ENCODE results near the gene KLK3. TPM values are rescaled to one million over a fixed set of nuclear protein-coding genes. Genes with fewer than 3 reads are reported as not detected.

The KLK3 gene
- total and polyA plus RNA-seq, 2 of the 4 experiments (the other 2 are of a cell fraction) = not detected

GRCh38 chr19:50875795-50876422 is 21.2 kb downstream of the KLK3 start:
- H3K14ac ChIP-seq (replicated peaks; ENCODE audit: low read depth, low read length) = no peak overlapping the region
- no peak overlapping the region for H3K4ac ChIP-seq (ENCODE audit: low read depth, low read length)
- no peak overlapping the region for H2AK9ac ChIP-seq (replicated peaks; ENCODE audit: low read depth, low read length, poor library complexity)
- no peak overlapping the region for H4K5ac ChIP-seq (ENCODE audit: low read depth, low read length)
- 22% methylated on average over 6 of the region's 9 CpGs; no CpG with 5 or more reads in 1 of the 2 experiments for WGBS, 2 experiments (ENCODE audit: extremely low coverage in 2 of 2, insufficient read length in 1 of 2)
- H2BK5ac ChIP-seq (ENCODE audit: low read depth, low read length, poor library complexity, severe bottlenecking) = no peak overlapping the region
- no peak overlapping the region for H4K91ac ChIP-seq (ENCODE audit: insufficient read depth, low read depth, low read length)
- dilution Hi-C loops (cut with HindIII; ENCODE audit: low sequenced_read_pairs, unreplicated experiment) = no loop called here
- H3K23ac ChIP-seq (ENCODE audit: low read depth, low read length) = no peak overlapping the region
- no peak overlapping the region for H3K9ac ChIP-seq (ENCODE audit: low read depth, low read length)
- no peak overlapping the region for H2BK20ac ChIP-seq (ENCODE audit: low read depth, low read length)
- H3K56ac ChIP-seq (ENCODE audit: extremely low read depth, insufficient read depth, low read length) = no peak overlapping the region
- no peak for TF ChIP-seq MXI1 (IDR thresholded peaks at IDR 0.05; ENCODE audit: borderline replicate concordance, low read depth, low read length)
- no peak for TF ChIP-seq CHD1 (IDR thresholded peaks at IDR 0.05; ENCODE audit: low read depth, low read length)
- no peak for TF ChIP-seq MAZ (IDR thresholded peaks at IDR 0.05; ENCODE audit: borderline replicate concordance, low read depth, low read length)
- no peak for TF ChIP-seq FOS (IDR thresholded peaks at IDR 0.05; ENCODE audit: low read depth, low read length)
- TF ChIP-seq ELK1 (IDR thresholded peaks at IDR 0.05; ENCODE audit: borderline replicate concordance, low read depth, low read length) = no peak
- no peak for TF ChIP-seq BHLHE40 (IDR thresholded peaks at IDR 0.05; ENCODE audit: low read depth, low read length)
- TF ChIP-seq RAD21 (IDR thresholded peaks at IDR 0.05; ENCODE audit: low read length) = no peak
- no peak for TF ChIP-seq POLR2A (IDR thresholded peaks at IDR 0.05; ENCODE audit: low read depth, low read length)
- no peak for TF ChIP-seq USF2 (IDR thresholded peaks at IDR 0.05; ENCODE audit: low read depth, low read length)
- no peak for TF ChIP-seq RFX5 (IDR thresholded peaks at IDR 0.05; ENCODE audit: low read depth, low read length)
- TF ChIP-seq CEBPB (IDR thresholded peaks at IDR 0.05; ENCODE audit: low read depth, low read length) = no peak
- no peak for TF ChIP-seq CTCF (conservative IDR thresholded peaks at IDR 0.05; ENCODE audit: low read depth, low read length)
- no peak for TF ChIP-seq RCOR1 (IDR thresholded peaks at IDR 0.05; ENCODE audit: insufficient replicate concordance, low read length)
- no peak for TF ChIP-seq MAFK (IDR thresholded peaks at IDR 0.05; ENCODE audit: low read depth, low read length)
- no peak for TF ChIP-seq SMC3 (IDR thresholded peaks at IDR 0.05; ENCODE audit: low read depth, low read length)
- no peak for TF ChIP-seq NFE2L2 (IDR thresholded peaks at IDR 0.05; ENCODE audit: low read depth, low read length)
- intact Hi-C loops (cut with micrococcal nuclease) = no loop called here
- no peaks in the 10 kb centered on the region for H4K20me1 ChIP-seq (ENCODE audit: insufficient read depth, low read length)
- in situ Hi-C loops (cut with MboI; ENCODE audit: low sequenced_read_pairs) = no loop called here
- POLR2A ChIA-PET (ENCODE audit: unreplicated experiment) = no interaction called here
- no peak overlapping the region for H2BK120ac ChIP-seq (ENCODE audit: low read depth, low read length)
- no peak overlapping the region for H2BK15ac ChIP-seq (ENCODE audit: low read depth, low read length)
- ATAC-seq (ENCODE audit: low read depth) (no peak), DNase-seq (no peak)
- H3K4me2 ChIP-seq (ENCODE audit: low read depth, low read length) = no peak overlapping the region
- no peaks in the 10 kb centered on the region for H3K36me3 ChIP-seq (ENCODE audit: control insufficient read depth, insufficient read depth, low read length)
- no peaks in the 10 kb centered on the region for H3K79me1 ChIP-seq (ENCODE audit: low read depth in 1 of 2, low read length in 2 of 2)
- no peak overlapping the region for H3K18ac ChIP-seq (ENCODE audit: low read depth, low read length)
- H3K27me3 ChIP-seq (ENCODE audit: control insufficient read depth, insufficient read depth, low read length) = peaks cover 2% of the 10 kb centered on the region
- no TSS peak for BruUV-seq (replicated peaks)
- CTCF ChIA-PET = interaction anchor here (0.6 kb wide), 2 partner anchors 26 to 57 kb away, joined by 3 read pairs; no protein-coding TSS in a partner anchor
- no peaks in the 10 kb centered on the region for H3K4me1 ChIP-seq (ENCODE audit: control insufficient read depth, insufficient read depth, low read length)
- no peaks in the 10 kb centered on the region for H3K9me3 ChIP-seq (ENCODE audit: control insufficient read depth, insufficient read depth, low read length)
- H3K9me1 ChIP-seq (ENCODE audit: insufficient read depth, low read length) = no peaks in the 10 kb centered on the region
- no peak overlapping the region for H2AFZ ChIP-seq (replicated peaks; ENCODE audit: low read length, poor library complexity)
- no peak overlapping the region for H4K8ac ChIP-seq (ENCODE audit: low read depth in 2 of 2, low read length in 2 of 2)
- H3K27ac ChIP-seq (ENCODE audit: insufficient read depth, low read length) = no peak overlapping the region
- H2AK5ac ChIP-seq (ENCODE audit: low read depth, low read length) = no peak overlapping the region
- no peak overlapping the region for H3K4me3 ChIP-seq (ENCODE audit: insufficient read depth, low read depth, low read length)
